Measurements from ENCODE around the gene BMP7. TPM values are rescaled to one million over a fixed set of nuclear protein-coding genes. Genes with fewer than 3 reads are reported as not detected.
A peak's percentile ranks its signal among the peaks of the same experiment; 100 is the strongest.

Gene BMP7
- total and polyA plus RNA-seq, 9 of the 15 experiments (the other 6 are each of a cell fraction or from before 2014, with no cell fraction given), result 0.18 TPM; not detected in 8

- BruUV-seq (replicated peaks), result no TSS peak
- Histone ChIP-seq H3K27me3 (ENCODE audit: control insufficient read depth in 2 of 2, insufficient read depth in 2 of 2, low read length in 2 of 2) (peaks cover 14 to 69% of the 10 kb centered on the region in 2 experiments; a peak in 3 of 5 replicates), H3K9ac (ENCODE audit: insufficient read depth in 1 of 2, low read depth in 2 of 2, low read length in 2 of 2) (no peak overlapping the region), H3K4me1 (replicated peaks in 1 of 2; ENCODE audit: control insufficient read depth in 2 of 2, insufficient read depth in 2 of 2, low read length in 2 of 2) (no peaks in the 10 kb centered on the region), H3K4me3 (no peak overlapping the region), H4K20me1 (replicated peaks; ENCODE audit: control insufficient read depth, insufficient read depth, low read length) (no peaks in the 10 kb centered on the region), H3K9me3 (replicated peaks; ENCODE audit: control insufficient read depth, insufficient read depth, low read depth, low read length) (no peaks in the 10 kb centered on the region), H3K36me3 (ENCODE audit: control insufficient read depth, insufficient read depth, low read length) (no peaks in the 10 kb centered on the region), H3K4me2 (ENCODE audit: insufficient read depth, low read length) (no peak overlapping the region), H3K79me2 (ENCODE audit: control insufficient read depth, insufficient read depth, low read length) (no peaks in the 10 kb centered on the region), H3K27ac (ENCODE audit: extremely low read depth, low read depth, low read length) (no peak overlapping the region), H2AFZ (ENCODE audit: low read depth, low read length) (no peak overlapping the region), H3K9me1 (ENCODE audit: control insufficient read depth, insufficient read depth, low read length) (no peaks in the 10 kb centered on the region)
- FAIRE-seq (no peak), DNase-seq (ENCODE audit: extremely low read depth in 1 of 4, low spot score in 3 of 4) (no peak), ATAC-seq (no peak)
- POLR2A ChIA-PET, result no interaction called here
- intact Hi-C loops (cut with micrococcal nuclease) (no loop called here), in situ Hi-C loops (cut with MboI) (no loop called here)
- CTCF ChIA-PET (ENCODE audit: low intra/inter-chr PET ratio), result no interaction called here
- 3% methylated on average over 2 of the region's 2 CpGs for WGBS (ENCODE audit: insufficient coverage, low coverage, missing lambda C conversion rate)
- TF ChIP-seq SP1 (CRISPR knock-in tag; IDR thresholded peaks at IDR 0.05) (no peak), ZBTB11 (CRISPR knock-in tag; IDR thresholded peaks at IDR 0.05) (peak in 1 of 3 experiments; percentile 61; a peak in 2 of 6 replicates), ZNF134 (CRISPR knock-in tag; conservative IDR thresholded peaks at IDR 0.05) (peak; percentile 84)
Observed at GRCh38 chr20:57163041-57163440, 103.4 kb downstream of the BMP7 start.

All from K562 (cell line).